ENCODE results near the gene B3GAT2.

Gene B3GAT2

DNA sequence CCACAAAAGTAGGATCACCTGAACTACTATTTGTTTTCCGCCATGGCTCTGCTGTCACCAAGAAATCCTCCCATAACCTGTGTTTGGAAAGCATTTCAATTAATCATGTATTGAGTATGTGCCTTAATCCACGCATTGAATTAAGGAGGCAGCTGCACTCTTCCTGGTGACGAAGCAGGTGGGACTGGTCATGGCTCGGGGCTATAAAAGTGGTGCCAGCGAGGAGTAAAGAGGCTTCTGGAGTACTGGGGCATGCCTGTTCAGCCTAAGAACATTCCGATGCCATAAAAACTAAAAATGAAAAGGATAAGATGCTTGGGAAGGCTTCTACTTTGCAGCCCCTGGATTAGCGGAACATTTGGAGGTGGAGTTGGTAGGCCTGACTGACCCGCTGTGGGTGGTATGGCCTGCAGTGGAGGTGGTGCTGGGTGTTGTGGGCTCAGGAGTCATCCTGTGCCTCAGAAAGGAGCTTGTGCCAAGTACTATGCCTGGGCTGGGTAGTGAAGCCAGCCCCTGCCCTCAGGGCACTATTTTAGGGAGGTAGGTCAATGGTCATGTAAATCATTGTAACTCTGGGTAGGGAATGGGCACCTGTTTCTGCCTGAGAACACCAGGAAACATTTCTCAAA lies 110.5 kb downstream of the B3GAT2 start:
- TF ChIP-seq, protein P1, sequence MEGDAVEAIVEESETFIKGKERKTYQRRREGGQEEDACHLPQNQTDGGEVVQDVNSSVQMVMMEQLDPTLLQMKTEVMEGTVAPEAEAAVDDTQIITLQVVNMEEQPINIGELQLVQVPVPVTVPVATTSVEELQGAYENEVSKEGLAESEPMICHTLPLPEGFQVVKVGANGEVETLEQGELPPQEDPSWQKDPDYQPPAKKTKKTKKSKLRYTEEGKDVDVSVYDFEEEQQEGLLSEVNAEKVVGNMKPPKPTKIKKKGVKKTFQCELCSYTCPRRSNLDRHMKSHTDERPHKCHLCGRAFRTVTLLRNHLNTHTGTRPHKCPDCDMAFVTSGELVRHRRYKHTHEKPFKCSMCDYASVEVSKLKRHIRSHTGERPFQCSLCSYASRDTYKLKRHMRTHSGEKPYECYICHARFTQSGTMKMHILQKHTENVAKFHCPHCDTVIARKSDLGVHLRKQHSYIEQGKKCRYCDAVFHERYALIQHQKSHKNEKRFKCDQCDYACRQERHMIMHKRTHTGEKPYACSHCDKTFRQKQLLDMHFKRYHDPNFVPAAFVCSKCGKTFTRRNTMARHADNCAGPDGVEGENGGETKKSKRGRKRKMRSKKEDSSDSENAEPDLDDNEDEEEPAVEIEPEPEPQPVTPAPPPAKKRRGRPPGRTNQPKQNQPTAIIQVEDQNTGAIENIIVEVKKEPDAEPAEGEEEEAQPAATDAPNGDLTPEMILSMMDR (IDR thresholded peaks at IDR 0.05; ENCODE audit: low read depth, low read length) = no peak
- no peak overlapping the region for H3K4me3 ChIP-seq (replicated peaks in 1 of 2; ENCODE audit: low read depth in 2 of 2, low read length in 2 of 2)
- no peak for DNase-seq (ENCODE audit: low read depth in 2 of 2)

DNA sequence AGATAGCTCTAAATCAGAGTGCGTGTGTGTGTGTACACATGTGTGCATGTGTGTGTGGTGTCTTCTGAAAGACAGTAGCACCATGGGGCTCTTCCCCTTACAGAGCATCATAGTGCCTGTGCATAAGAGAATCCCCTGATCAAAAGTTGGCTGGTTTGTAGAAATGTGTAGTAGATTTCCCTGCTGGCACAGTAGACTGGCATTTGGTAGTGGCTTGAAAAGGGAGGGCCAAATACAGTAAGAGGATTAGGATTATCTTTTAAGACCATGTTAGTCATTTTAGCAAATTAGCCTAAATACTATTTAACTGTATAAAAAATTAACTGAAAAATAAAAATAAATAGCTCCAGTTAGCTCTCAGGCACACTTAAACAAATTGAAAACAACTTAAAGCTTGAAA lies 112.6 kb downstream of the B3GAT2 start:
- DNase-seq (ENCODE audit: low read depth in 2 of 2) = no peak
- no peak overlapping the region for H3K4me3 ChIP-seq (replicated peaks in 1 of 2; ENCODE audit: low read depth in 2 of 2, low read length in 2 of 2)
- TF ChIP-seq, protein P1 (IDR thresholded peaks at IDR 0.05; ENCODE audit: low read depth, low read length) = no peak

DNA sequence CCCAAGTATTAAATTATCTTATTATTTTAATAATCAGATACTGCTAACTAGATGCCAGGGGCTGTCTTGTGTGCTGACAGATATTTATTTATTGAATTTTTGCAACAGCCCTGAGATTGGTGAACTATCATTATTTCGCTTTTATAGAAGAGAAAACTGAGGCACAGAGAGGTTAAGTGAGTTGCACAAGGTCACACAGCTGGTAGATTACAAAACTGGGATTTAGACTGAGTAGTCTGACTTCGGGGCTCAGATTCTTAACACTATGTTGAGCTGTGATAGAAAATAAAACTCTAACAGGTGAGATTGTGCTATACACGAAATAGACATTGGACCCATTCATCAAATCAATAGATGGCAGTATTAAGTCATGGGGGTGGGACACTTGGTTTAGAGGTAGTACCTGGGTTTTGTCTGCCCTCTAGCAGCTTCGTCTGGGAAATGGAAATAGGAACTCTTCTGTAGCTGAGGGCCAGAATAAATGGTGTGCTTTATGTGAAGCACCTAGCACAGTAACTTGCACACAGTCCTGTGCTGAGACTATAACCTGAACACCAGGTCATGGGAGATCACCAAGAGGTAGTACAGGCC lies 113.4 kb downstream of the B3GAT2 start:
- no peak for DNase-seq (ENCODE audit: low read depth in 2 of 2)
- TF ChIP-seq, protein P1 (IDR thresholded peaks at IDR 0.05; ENCODE audit: low read depth, low read length) = no peak
- H3K4me3 ChIP-seq (replicated peaks in 1 of 2; ENCODE audit: low read depth in 2 of 2, low read length in 2 of 2) = no peak overlapping the region

DNA sequence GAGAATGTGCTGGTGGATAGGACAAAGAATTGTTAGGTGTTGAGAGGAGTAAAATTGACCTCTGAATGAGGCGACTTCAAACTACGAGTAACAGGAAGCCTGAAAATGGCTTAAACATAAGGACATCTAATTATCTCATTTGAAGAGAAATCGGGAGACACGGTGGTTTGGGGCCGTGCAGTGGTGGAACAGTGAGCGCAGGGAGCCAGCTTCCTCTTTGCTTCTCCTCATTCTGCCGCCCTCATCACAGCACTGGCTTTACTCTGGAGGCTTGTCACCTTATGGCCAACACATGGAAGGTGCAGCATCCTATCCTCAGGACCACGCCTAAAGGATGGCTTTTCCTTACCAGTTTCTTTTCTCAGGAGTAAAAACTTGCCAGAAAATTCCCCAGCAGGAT lies 114.3 kb downstream of the B3GAT2 start:
- TF ChIP-seq, protein P1 (IDR thresholded peaks at IDR 0.05; ENCODE audit: low read depth, low read length) = no peak
- no peak for DNase-seq (ENCODE audit: low read depth in 2 of 2)
- no peak overlapping the region for H3K4me3 ChIP-seq (replicated peaks in 1 of 2; ENCODE audit: low read depth in 2 of 2, low read length in 2 of 2)

DNA sequence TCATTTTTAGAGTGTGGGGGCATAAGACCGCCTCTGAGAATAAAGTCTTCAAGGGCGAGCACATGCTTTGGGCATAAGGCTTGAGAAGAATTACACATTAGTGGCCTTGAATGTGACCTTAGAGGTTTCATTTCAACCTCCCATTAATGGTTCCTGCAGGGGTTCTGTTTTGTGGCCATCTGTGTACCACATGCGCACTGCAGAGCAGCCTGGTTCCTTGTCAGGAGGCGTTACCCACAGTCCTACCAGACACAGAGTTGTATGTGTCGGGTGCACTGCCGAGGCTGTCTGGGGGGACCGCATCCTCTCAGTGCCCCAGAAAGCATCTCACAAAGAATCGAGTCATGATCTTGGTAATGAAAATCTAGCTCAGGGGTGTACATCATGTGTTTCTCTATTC lies 115.7 kb downstream of the B3GAT2 start:
- no peak for DNase-seq (ENCODE audit: low read depth in 2 of 2)
- TF ChIP-seq, protein P1 (IDR thresholded peaks at IDR 0.05; ENCODE audit: low read depth, low read length) = no peak
- H3K4me3 ChIP-seq (replicated peaks in 1 of 2; ENCODE audit: low read depth in 2 of 2, low read length in 2 of 2) = no peak overlapping the region

DNA sequence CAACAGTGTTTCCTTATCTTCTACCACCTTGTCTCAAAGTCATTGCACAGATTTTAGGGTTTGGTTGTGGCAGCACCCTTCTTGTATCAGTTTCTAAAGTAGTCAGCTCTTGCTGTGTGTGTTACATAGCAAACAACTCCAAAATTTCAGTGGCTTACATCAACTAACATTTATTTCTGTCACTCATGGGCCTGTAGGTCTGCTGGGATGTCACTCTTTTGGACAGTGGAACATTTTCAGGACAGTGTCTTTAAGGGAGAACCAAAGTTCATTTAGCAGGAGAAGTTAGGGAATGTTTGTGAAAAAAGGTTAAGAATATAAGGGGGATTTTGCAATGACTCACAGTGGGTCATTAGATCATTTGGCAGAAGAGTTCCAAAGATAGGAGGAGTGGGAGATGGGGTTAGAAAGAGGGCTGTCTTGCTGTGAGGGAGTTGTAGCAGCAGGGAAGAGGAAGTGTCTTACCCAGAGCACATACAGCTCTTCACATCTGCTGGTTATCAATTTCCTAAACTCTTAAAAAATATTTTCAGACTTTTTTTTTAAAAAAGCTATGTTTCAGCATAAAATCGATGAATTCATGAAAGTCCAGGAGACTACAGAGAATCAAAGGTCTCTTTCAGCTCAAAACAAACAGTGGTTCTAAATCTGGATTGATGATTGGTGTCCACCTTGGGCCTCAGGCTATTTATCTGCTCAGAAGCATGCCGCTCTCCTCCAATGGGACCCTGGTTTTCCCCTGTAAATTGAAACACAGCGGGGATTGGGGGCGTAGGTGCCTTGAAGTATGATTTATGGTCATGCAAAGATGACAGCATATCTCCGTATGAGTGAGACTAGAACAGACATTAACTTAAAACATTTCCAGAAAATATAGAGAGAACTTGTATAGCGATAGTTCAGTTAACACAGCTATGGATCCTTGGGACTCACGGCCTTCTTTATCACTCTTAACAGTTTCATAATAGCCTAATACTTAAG lies 117.3 kb downstream of the B3GAT2 start:
- no peak for DNase-seq (ENCODE audit: low read depth in 2 of 2)
- no peak overlapping the region for H3K4me3 ChIP-seq (replicated peaks in 1 of 2; ENCODE audit: low read depth in 2 of 2, low read length in 2 of 2)
- TF ChIP-seq, protein P1 (IDR thresholded peaks at IDR 0.05; ENCODE audit: low read depth, low read length) = no peak
